Psoas muscle (tissue), 8 donors: ENCODE data around the gene KIAA0513. TPM values are rescaled to one million over a fixed set of nuclear protein-coding genes. Genes with fewer than 3 reads are reported as not detected.

Experiments
- ATAC-seq, 4 donors: fragments of 200-7000 bp; cut with Tn5 transposase; one replicate each; pipeline ENCODE4 v1.9.1; 2020; ENCODE audit warnings: moderate library complexity in 3 of 4, mild to moderate bottlenecking in 2 of 4
- DNase-seq, 2 donors: peaks; one replicate each; pipeline ENCODE4 v3.0.0-alpha.2; 2020
- H3K27ac ChIP-seq: fragments of 200-600 bp; one replicate; pipeline ENCODE4 v1.8.0; 2022
- H3K27me3 ChIP-seq, 3 donors: fragments of 200-600 bp in 1 of 3; one replicate each; pipeline versions ENCODE4 v1.6.1 to v1.8.0; 2013 to 2022; ENCODE audit warnings: low read length in 2 of 3, mild to moderate bottlenecking in 2 of 3, moderate library complexity in 1 of 3; ENCODE audit not compliant: insufficient read depth in 3 of 3
- H3K36me3 ChIP-seq, 2 donors: fragments of 200-600 bp in 1 of 2; one replicate each; pipeline versions ENCODE4 v1.6.1 to v1.8.0; 2013 to 2022; ENCODE audit warnings: low read depth in 1 of 2, mild to moderate bottlenecking in 1 of 2, moderate library complexity in 1 of 2; ENCODE audit not compliant: insufficient read depth in 1 of 2
- H3K4me1 ChIP-seq: fragments of 200-600 bp; one replicate; pipeline ENCODE4 v1.8.0; 2022
- H3K4me3 ChIP-seq: fragments of 200-600 bp; one replicate; pipeline ENCODE4 v1.8.0; 2022; ENCODE audit warnings: mild to moderate bottlenecking
- H3K9me3 ChIP-seq: fragments of 200-600 bp; one replicate; pipeline ENCODE4 v1.8.0; 2022
- WGBS, 3 donors: extraction: QIAGEN DNeasy Blood & Tissue Kit; methylation state at CpG; one replicate each; pipeline versions ENCODE4 v1.1.6 to v1.1.7; 2013; 5-methylcytosine and 5-hydroxymethylcytosine counted together
- intact Hi-C, 2 donors: fragments of 100-400 bp; cut with DNase I; formaldehyde crosslinking; loops; one replicate each; pipeline versions ENCODE4 v1.11.0 to v1.14.2; 2022
- polyA plus RNA-seq, 3 donors: library from polyadenylated mRNA; stranded (reverse); fragments of 200-250 nt; gene quantifications; one replicate each; pipeline ENCODE4 v1.2.3, GENCODE V29; 2013
- total RNA-seq, 4 donors: library from RNA; stranded (reverse); fragmentation: NEBNext Ultra II Directional in 2 of 4; extraction: Animal tissue kit (Norgen Biotek cat#: 25700) in 2 of 4; gene quantifications; one replicate each; pipeline versions ENCODE4 v1.2.1 to v1.2.4, GENCODE V29; 2021 to 2023
- TF ChIP-seq, protein P1 (sequence below): fragments of 200-600 bp; IDR thresholded peaks from one replicate; pipeline ENCODE4 v1.8.0; 2022; ENCODE audit warnings: antibody characterized with exemption
- donor health status: healthy with polysubstance abuse.
- donor health status: DM: no; HTN: no; CAD: no; lungs with moderate emphysema.
- donor health status: Bipolar disorder and iron deficiency.
- donor health status: healthy.
- donor health status: DM: yes; HTN: yes; CAD: no.
- donor health status: DM: no; HTN: no; CAD: no.
- donor health status: DM: no; HTN: no; CAD: no.
- donor health status: DM: yes; HTN: yes; CAD: no.

KIAA0513 gene
- total and polyA plus RNA-seq, 7 donors = 3.6 to 18.2 (median 12.9) TPM

DNA sequence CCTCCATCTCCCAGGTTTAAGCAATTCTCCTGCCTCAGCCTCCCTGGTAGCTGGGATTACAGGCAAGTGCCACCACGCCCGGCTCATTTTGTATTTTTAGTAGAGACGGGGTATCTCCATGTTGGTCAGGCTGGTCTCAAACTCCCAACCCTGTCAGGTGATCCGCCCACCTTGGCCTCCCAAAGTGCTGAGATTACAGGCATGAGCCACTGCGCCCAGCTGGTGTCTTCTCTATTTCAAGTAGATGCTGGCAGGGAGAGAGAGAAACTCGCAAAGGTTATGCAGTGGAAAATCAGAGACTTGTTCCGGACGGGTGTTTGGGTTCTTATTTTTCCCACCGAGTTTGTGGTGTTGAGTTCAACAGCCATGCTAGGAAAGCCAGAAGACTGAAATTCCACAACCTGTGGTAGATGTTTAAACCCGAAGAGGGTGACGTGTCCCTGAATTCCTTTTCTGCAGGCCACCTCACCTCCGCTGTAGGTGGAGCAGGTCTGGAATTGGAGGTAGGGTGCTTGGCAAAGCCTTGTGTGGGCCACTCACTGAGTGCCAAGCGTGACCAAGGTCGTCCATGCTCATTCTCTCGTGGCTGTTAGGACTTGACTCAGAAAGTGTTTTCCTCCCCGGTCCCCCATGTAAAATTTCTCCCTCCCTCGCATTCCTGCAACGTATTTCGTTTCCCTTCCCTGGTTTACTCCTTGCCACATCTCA, 8.9 kb upstream of the KIAA0513 start:
- 28 to 48% (median 32%) methylated on average over 19 of the region's 19 CpGs for WGBS, 3 donors
- TF ChIP-seq, protein P1, sequence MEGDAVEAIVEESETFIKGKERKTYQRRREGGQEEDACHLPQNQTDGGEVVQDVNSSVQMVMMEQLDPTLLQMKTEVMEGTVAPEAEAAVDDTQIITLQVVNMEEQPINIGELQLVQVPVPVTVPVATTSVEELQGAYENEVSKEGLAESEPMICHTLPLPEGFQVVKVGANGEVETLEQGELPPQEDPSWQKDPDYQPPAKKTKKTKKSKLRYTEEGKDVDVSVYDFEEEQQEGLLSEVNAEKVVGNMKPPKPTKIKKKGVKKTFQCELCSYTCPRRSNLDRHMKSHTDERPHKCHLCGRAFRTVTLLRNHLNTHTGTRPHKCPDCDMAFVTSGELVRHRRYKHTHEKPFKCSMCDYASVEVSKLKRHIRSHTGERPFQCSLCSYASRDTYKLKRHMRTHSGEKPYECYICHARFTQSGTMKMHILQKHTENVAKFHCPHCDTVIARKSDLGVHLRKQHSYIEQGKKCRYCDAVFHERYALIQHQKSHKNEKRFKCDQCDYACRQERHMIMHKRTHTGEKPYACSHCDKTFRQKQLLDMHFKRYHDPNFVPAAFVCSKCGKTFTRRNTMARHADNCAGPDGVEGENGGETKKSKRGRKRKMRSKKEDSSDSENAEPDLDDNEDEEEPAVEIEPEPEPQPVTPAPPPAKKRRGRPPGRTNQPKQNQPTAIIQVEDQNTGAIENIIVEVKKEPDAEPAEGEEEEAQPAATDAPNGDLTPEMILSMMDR = no peak
- no peaks in the 10 kb centered on the region for H3K36me3 ChIP-seq
- no peaks in the 10 kb centered on the region for H3K9me3 ChIP-seq
- H3K4me1 ChIP-seq = peaks cover 13% of the 10 kb centered on the region
- intact Hi-C loops = no loop called here
- no peak for DNase-seq
- H3K4me3 ChIP-seq = no peak overlapping the region
- H3K27me3 ChIP-seq = peaks cover 0 to 5% (median 0%) of the 10 kb centered on the region in 3 donors
- peak in 2 of 4 donors; percentile 51 to 67 for ATAC-seq
- no peak overlapping the region for H3K27ac ChIP-seq

DNA sequence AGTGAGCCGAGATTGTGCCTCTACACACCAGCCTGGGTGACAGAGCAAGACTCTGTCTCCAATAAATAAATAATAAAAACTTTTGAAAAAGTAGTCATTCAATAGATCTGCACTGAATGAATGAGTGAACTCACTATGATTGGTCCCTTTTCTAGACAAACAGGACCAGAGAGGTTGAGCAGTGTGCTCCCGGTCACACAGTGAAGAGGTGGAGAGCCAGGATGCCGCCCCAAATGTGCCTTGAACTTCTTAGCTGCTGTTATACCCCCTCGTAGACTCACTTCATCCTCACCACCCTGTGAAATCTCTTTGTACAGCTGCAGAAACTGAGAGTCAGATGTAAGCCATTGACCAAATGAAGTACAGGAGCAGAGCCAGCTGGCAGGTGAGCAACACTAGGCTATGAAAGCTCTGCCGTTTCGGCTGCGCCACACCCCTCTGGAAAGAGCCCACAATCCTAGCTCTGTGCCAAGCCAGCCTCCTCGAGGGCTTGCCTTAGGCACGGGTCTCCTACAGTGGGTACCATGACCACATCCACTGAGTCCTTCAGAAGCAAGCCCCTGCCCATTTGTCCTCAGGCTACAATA, 7.8 kb upstream of the KIAA0513 start:
- intact Hi-C loops = no loop called here
- peak; percentile 51 to 75 for DNase-seq
- H3K4me1 ChIP-seq = peaks cover 13% of the 10 kb centered on the region
- H3K4me3 ChIP-seq = no peak overlapping the region
- H3K9me3 ChIP-seq = no peaks in the 10 kb centered on the region
- 26 to 38% (median 27%) methylated on average over 9 of the region's 9 CpGs for WGBS, 3 donors
- ATAC-seq = peak; percentile 51 to 70 (median 58)
- H3K27ac ChIP-seq = no peak overlapping the region
- TF ChIP-seq, protein P1 = no peak
- no peaks in the 10 kb centered on the region for H3K36me3 ChIP-seq
- H3K27me3 ChIP-seq = peaks cover 0 to 5% (median 0%) of the 10 kb centered on the region in 3 donors

DNA sequence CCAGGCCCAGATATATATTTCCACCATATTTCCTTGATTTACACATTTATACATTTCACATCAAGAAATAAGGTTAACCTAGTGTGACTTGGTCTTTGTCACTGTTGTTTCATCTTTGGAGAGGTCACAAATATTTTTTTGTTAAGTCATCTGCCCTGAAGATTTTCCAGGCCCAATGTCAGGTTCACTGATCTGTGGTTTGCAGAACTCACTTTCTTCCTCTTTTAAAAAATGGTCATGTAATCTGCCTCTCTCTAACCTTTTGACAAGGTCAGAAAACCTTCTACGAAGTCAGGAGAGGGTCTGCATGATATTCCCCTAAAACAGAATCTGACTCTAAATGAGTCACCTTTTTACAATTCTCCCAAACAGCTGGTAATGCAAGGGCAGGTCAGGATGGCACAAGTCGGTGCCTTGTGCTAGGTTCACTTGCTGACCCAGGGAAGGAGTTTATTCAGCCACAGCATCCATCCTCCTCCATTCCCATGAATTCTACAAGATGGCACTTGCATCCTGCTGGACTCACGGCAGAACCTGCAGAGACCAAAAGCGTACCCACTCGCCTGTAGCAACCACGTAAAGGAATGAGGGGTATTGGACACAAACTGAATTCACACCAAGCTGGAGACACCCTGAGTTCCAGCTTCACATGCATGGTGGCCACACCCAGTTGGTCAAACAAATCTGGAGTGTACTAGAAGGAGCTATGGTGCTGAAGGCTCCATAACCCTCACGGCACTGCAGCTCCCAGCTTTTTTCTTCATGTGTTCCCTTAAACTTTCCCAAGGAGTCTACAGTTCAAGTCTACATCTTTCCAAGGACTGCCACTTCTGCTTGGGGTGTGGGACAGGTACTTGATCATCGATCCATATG, 1.6 kb upstream of the KIAA0513 start:
- no peak for DNase-seq
- Histone ChIP-seq H3K4me3 (peak overlapping the region; percentile 80), H3K9me3 (no peaks in the 10 kb centered on the region), H3K36me3 (no peaks in the 10 kb centered on the region), H3K27me3 (no peaks in the 10 kb centered on the region), H3K4me1 (peaks cover 22% of the 10 kb centered on the region), H3K27ac (peak overlapping the region; percentile 9)
- intact Hi-C loops = loop anchor here in 1 of 2 donors (5.0 kb wide), 1 partner anchor 46 kb away; no protein-coding TSS in a partner anchor
- ATAC-seq = no peak
- TF ChIP-seq, protein P1 = no peak
- 85 to 91% (median 89%) methylated on average over 8 of the region's 8 CpGs for WGBS, 3 donors

DNA sequence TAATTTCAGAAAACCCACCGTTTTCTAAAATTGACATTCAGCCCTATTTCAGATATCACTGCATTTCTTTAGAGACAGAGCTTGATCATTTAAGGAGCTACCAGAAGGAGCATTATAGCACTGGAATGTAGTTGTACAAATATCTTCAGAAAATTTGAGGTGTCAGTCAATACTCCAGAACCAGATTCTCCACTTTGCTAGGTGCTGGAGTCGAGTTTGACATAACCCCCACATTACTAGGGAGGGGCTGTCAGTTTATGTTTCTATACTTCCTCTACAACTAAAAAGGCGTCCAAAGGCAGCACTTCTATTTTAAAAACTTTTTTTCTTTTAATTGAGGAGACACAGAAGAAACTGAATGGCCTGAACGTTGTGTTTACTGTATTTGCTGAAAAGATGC, 892 bp upstream of the KIAA0513 start:
- Histone ChIP-seq H3K4me1 (peaks cover 22% of the 10 kb centered on the region), H3K4me3 (peak overlapping the region; percentile 80), H3K36me3 (no peaks in the 10 kb centered on the region), H3K27me3 (no peaks in the 10 kb centered on the region), H3K27ac (peak overlapping the region; percentile 87), H3K9me3 (no peaks in the 10 kb centered on the region)
- TF ChIP-seq, protein P1 = no peak
- intact Hi-C loops = loop anchor here in 1 of 2 donors (5.0 kb wide), 1 partner anchor 46 kb away; no protein-coding TSS in a partner anchor
- no peak for ATAC-seq
- DNase-seq = no peak
- 51 to 57% (median 55%) methylated on average over 4 of the region's 4 CpGs for WGBS, 3 donors
